Ectodermal cell (in vitro differentiated cells): ENCODE measurements around the gene DGKE.

Experiments used
- H3K27ac ChIP-seq: 2 replicates; pipeline ENCODE4 v1.7.0; 2013; ENCODE audit warnings: mild to moderate bottlenecking, low read depth, low read length; ENCODE audit not compliant: insufficient read depth, poor library complexity, severe bottlenecking
- H3K27me3 ChIP-seq: 2 replicates; pipeline ENCODE4 v1.7.0; 2013; ENCODE audit warnings: mild to moderate bottlenecking, low read length; ENCODE audit not compliant: insufficient read depth, control insufficient read depth, poor library complexity, severe bottlenecking
- H3K36me3 ChIP-seq: one replicate; pipeline ENCODE4 v1.7.0; 2013; ENCODE audit warnings: low read length; ENCODE audit not compliant: control insufficient read depth, insufficient read depth
- H3K4me1 ChIP-seq: one replicate; pipeline ENCODE4 v1.7.0; 2013; ENCODE audit warnings: low read length; ENCODE audit not compliant: control insufficient read depth, insufficient read depth
- H3K4me3 ChIP-seq: 2 replicates; pipeline ENCODE4 v1.7.0; 2013; ENCODE audit warnings: low read depth, low read length, control low read depth; ENCODE audit not compliant: insufficient read depth
- H3K9me3 ChIP-seq: 2 replicates; pipeline ENCODE4 v1.7.0; 2013; ENCODE audit warnings: mild to moderate bottlenecking, low read length, moderate library complexity; ENCODE audit not compliant: control insufficient read depth
- WGBS, 2 experiments: methylation state at CpG; one replicate each; pipeline ENCODE4 v1.1.7; 2013; ENCODE audit warnings: missing lambda C conversion rate in 2 of 2; 5-methylcytosine and 5-hydroxymethylcytosine counted together

DGKE gene

GRCh38 chr17:56826611-56827414 lies 7.1 kb upstream of the DGKE start:
- WGBS, 2 experiments, result 88 to 92% methylated on average over 4 of the region's 4 CpGs

GRCh38 chr17:56830726-56831368 lies 3.1 kb upstream of the DGKE start:
- Histone ChIP-seq H3K4me3 (no peak overlapping the region), H3K27ac (no peak overlapping the region), H3K27me3 (peaks cover 42% of the 10 kb centered on the region), H3K9me3 (no peaks in the 10 kb centered on the region), H3K4me1 (no peaks in the 10 kb centered on the region), H3K36me3 (no peaks in the 10 kb centered on the region)
- 85 to 86% methylated on average over 7 of the region's 7 CpGs for WGBS, 2 experiments

More at GRCh38 chr17:56826611-56827414, 7.1 kb upstream of the DGKE start:
- Histone ChIP-seq H3K9me3 (no peaks in the 10 kb centered on the region), H3K36me3 (no peaks in the 10 kb centered on the region), H3K4me1 (no peaks in the 10 kb centered on the region), H3K27me3 (peaks cover 2% of the 10 kb centered on the region), H3K4me3 (no peak overlapping the region), H3K27ac (no peak overlapping the region)

- peaks cover 45% of the 10 kb centered on the region for H3K27me3 ChIP-seq
- no peaks in the 10 kb centered on the region for H3K9me3 ChIP-seq
- H3K27ac ChIP-seq, result no peak overlapping the region
- 95 to 96% methylated on average over 16 of the region's 16 CpGs for WGBS, 2 experiments
- H3K4me3 ChIP-seq, result no peak overlapping the region
- H3K36me3 ChIP-seq, result no peaks in the 10 kb centered on the region
- H3K4me1 ChIP-seq, result no peaks in the 10 kb centered on the region
These were observed 2.4 kb upstream of the DGKE start for GRCh38 chr17:56831369-56832095.

GRCh38 chr17:56832446-56832845 lies 1.5 kb upstream of the DGKE start:
- Histone ChIP-seq H3K36me3 (no peaks in the 10 kb centered on the region), H3K4me3 (peak overlapping the region; percentile 50), H3K27ac (no peak overlapping the region), H3K9me3 (no peaks in the 10 kb centered on the region), H3K4me1 (no peaks in the 10 kb centered on the region), H3K27me3 (peaks cover 53% of the 10 kb centered on the region)
- 62 to 64% methylated on average over 4 of the region's 4 CpGs for WGBS, 2 experiments

GRCh38 chr17:56833057-56833808 lies 718 bp upstream of the DGKE start:
- Histone ChIP-seq H3K9me3 (no peaks in the 10 kb centered on the region), H3K36me3 (no peaks in the 10 kb centered on the region), H3K4me1 (no peaks in the 10 kb centered on the region), H3K27ac (no peak overlapping the region), H3K27me3 (peaks cover 56% of the 10 kb centered on the region), H3K4me3 (peak overlapping the region; percentile 50)
- WGBS, 2 experiments, result 1% methylated on average over 95 of the region's 95 CpGs

- Histone ChIP-seq H3K9me3 (no peaks in the 10 kb centered on the region), H3K36me3 (no peaks in the 10 kb centered on the region), H3K27me3 (peaks cover 56% of the 10 kb centered on the region), H3K4me1 (no peaks in the 10 kb centered on the region), H3K4me3 (peak overlapping the region; percentile 50), H3K27ac (no peak overlapping the region)
- WGBS, 2 experiments, result 4% methylated on average over 81 of the region's 81 CpGs
These were observed 671 bp downstream of the DGKE start for GRCh38 chr17:56834380-56835263.

GRCh38 chr17:56835264-56835585 lies 1.3 kb downstream of the DGKE start:
- H3K27ac ChIP-seq, result no peak overlapping the region

GRCh38 chr17:56838687-56839086 lies 4.7 kb downstream of the DGKE start:
- Histone ChIP-seq H3K27ac (no peak overlapping the region), H3K9me3 (no peaks in the 10 kb centered on the region), H3K27me3 (peaks cover 36% of the 10 kb centered on the region), H3K4me1 (no peaks in the 10 kb centered on the region), H3K36me3 (no peaks in the 10 kb centered on the region), H3K4me3 (no peak overlapping the region)
- WGBS, 2 experiments, result 100% methylated on average over 1 of the region's 3 CpGs; no CpG with 5 or more reads in 1 of the 2 experiments

More at GRCh38 chr17:56835264-56835585, 1.3 kb downstream of the DGKE start:
- peaks cover 56% of the 10 kb centered on the region for H3K27me3 ChIP-seq
- H3K36me3 ChIP-seq, result no peaks in the 10 kb centered on the region
- WGBS, 2 experiments, result 83 to 87% methylated on average over 6 to 7 of the region's 7 CpGs
- no peaks in the 10 kb centered on the region for H3K9me3 ChIP-seq
- H3K4me1 ChIP-seq, result no peaks in the 10 kb centered on the region
- peak overlapping the region; percentile 50 for H3K4me3 ChIP-seq

GRCh38 chr17:56842577-56842976 lies 8.6 kb downstream of the DGKE start:
- H3K27ac ChIP-seq, result no peak overlapping the region
- H3K9me3 ChIP-seq, result no peaks in the 10 kb centered on the region
- H3K36me3 ChIP-seq, result no peaks in the 10 kb centered on the region
- no peaks in the 10 kb centered on the region for H3K4me1 ChIP-seq
- WGBS, 2 experiments, result 95 to 100% methylated on average over 1 to 2 of the region's 2 CpGs
- peaks cover 1% of the 10 kb centered on the region for H3K27me3 ChIP-seq
- H3K4me3 ChIP-seq, result no peak overlapping the region
